Activated naive CD4-positive, alpha-beta T cell treated with Interleukin-2 at 50 U/mL for 16 hours (primary cell): Measurements from ENCODE around the gene ZSWIM7.

ENCODE experiments used
- DNase-seq: peaks from one replicate; pipeline ENCODE4 v3.0.0-alpha.2; 2020

ZSWIM7 gene

GRCh38 chr17:15928286-15928785, 71.2 kb downstream of the ZSWIM7 start:
- DNase-seq = no peak
